Pancreas (tissue), 10 donors: ENCODE data around the gene TMEM187. TPM values are rescaled to one million over a fixed set of nuclear protein-coding genes. Genes with fewer than 3 reads are reported as not detected.

Experiments
- ATAC-seq, 4 donors: fragments of 200-7000 bp; cut with Tn5 transposase; one replicate each; pipeline versions ENCODE4 v1.8.0 to v1.9.1; 2020; ENCODE audit warnings: mild to moderate bottlenecking in 4 of 4, moderate library complexity in 4 of 4
- DNase-seq, 6 donors: peaks; one replicate each; pipeline ENCODE4 v3.0.0-alpha.2; 2020
- FAIRE-seq: peaks from 2 replicates; lab custom pipeline; 2012; peaks lifted over from hg19 to GRCh38; lab: Jason Lieb, UNC
- H3K27ac ChIP-seq, 4 donors: fragments of 200-600 bp; sonication (generic); 1 replicate in 3 of 4; 2 replicates in 1 of 4; pipeline versions ENCODE4 v1.5.0 to v1.8.0; 2020
- H3K27me3 ChIP-seq, 4 donors: fragments of 200-600 bp; one replicate each; pipeline ENCODE4 v1.8.0; 2021
- H3K36me3 ChIP-seq, 3 donors: fragments of 200-600 bp; sonication (generic) in 1 of 3; one replicate each; pipeline versions ENCODE4 v1.5.0 to v1.8.0; 2020 to 2021
- H3K4me1 ChIP-seq, 3 donors: fragments of 200-600 bp; one replicate each; pipeline ENCODE4 v1.8.0; 2021
- H3K4me3 ChIP-seq, 4 donors: fragments of 200-600 bp; sonication (generic) in 2 of 4; one replicate each; pipeline versions ENCODE4 v1.5.0 to v1.8.0; 2020 to 2021
- H3K9me3 ChIP-seq, 4 donors: fragments of 200-600 bp; one replicate each; pipeline ENCODE4 v1.8.0; 2021
- CTCF ChIP-seq, 4 donors: fragments of 200-600 bp; sonication (generic) in 3 of 4; IDR thresholded peaks; one replicate each; pipeline versions ENCODE4 v1.5.0 to v1.8.0; 2021; ENCODE audit warnings: antibody characterized with exemption in 4 of 4
- WGBS, 2 donors: extraction: QIAGEN DNeasy Blood & Tissue Kit; methylation state at CpG; one replicate each; pipeline ENCODE4 v1.1.7; 2013; 5-methylcytosine and 5-hydroxymethylcytosine counted together
- intact Hi-C, 3 donors: fragments of 100-400 bp; cut with DNase I; formaldehyde crosslinking; loops; one replicate each; pipeline versions ENCODE4 v1.11.1 to v1.14.2; 2022
- polyA plus RNA-seq, 2 donors: library from polyadenylated mRNA; stranded (reverse); fragments of 200-250 nt; gene quantifications; one replicate each; pipeline ENCODE4 v1.2.3, GENCODE V29; 2013
- total RNA-seq, 6 donors: library from RNA; stranded (reverse); fragmentation: NEBNext Ultra II Directional in 4 of 6; extraction: Animal tissue kit (Norgen Biotek cat#: 25700) in 4 of 6; gene quantifications; one replicate each; pipeline versions ENCODE4 v1.2.1 to v1.2.4, GENCODE V29; 2021 to 2023
- donor health status: healthy with polysubstance abuse.
- donor health status: DM: no; HTN: no; CAD: no; lungs with moderate emphysema.
- donor health status: DM: no; HTN: no; CAD: no.
- donor health status: control.
- donor health status: control.
- donor health status: Bipolar disorder and iron deficiency.
- donor health status: DM: yes; HTN: yes; CAD: no.
- donor health status: DM: no; HTN: no; CAD: no.
- donor health status: DM: no; HTN: no; CAD: no.
- donor health status: DM: yes; HTN: yes; CAD: no.

Gene TMEM187
- total and polyA plus RNA-seq, 8 donors = 5.2 to 12.4 (median 8.3) TPM

GRCh38 chrX:154006947-154007346 lies 34.4 kb downstream of the TMEM187 start:
- FAIRE-seq (no peak), ATAC-seq (no peak), DNase-seq (peak in 1 of 6 donors; percentile 55)
- no peaks in the 10 kb centered on the region for H3K4me1 ChIP-seq
- 89 to 94% methylated on average over 20 of the region's 20 CpGs for WGBS, 2 donors
- peaks cover 0 to 6% (median 0%) of the 10 kb centered on the region in 4 donors for H3K27me3 ChIP-seq
- no peak overlapping the region for H3K4me3 ChIP-seq
- H3K27ac ChIP-seq = no peak overlapping the region
- no peak for TF ChIP-seq CTCF (IDR thresholded peaks at IDR 0.05)
- H3K9me3 ChIP-seq = no peaks in the 10 kb centered on the region
- intact Hi-C loops = no loop called here
- no peaks in the 10 kb centered on the region for H3K36me3 ChIP-seq

- H3K27me3 ChIP-seq = no peaks in the 10 kb centered on the region
- H3K27ac ChIP-seq = no peak overlapping the region
- DNase-seq (no peak), FAIRE-seq (no peak), ATAC-seq (no peak)
- intact Hi-C loops = no loop called here
- no peak for TF ChIP-seq CTCF (IDR thresholded peaks at IDR 0.05)
- peaks cover 0 to 5% (median 0%) of the 10 kb centered on the region in 3 donors for H3K4me1 ChIP-seq
- H3K9me3 ChIP-seq = no peaks in the 10 kb centered on the region
- H3K4me3 ChIP-seq = no peak overlapping the region
- 62 to 67% methylated on average over 4 of the region's 4 CpGs for WGBS, 2 donors
- H3K36me3 ChIP-seq = no peaks in the 10 kb centered on the region
Measured at GRCh38 chrX:154008521-154008920, 36.0 kb downstream of the TMEM187 start.

GRCh38 chrX:154010330-154011087 lies 38.0 kb downstream of the TMEM187 start:
- peak overlapping the region in 3 of 4 donors; percentile 27 to 58 (median 41) for H3K27ac ChIP-seq
- intact Hi-C loops = no loop called here
- peaks cover 0 to 5% (median 0%) of the 10 kb centered on the region in 3 donors for H3K4me1 ChIP-seq
- H3K27me3 ChIP-seq = peaks cover 0 to 4% (median 0%) of the 10 kb centered on the region in 4 donors
- no peak overlapping the region for H3K4me3 ChIP-seq
- ATAC-seq = peak; percentile 64 to 71 (median 68)
- no peaks in the 10 kb centered on the region for H3K9me3 ChIP-seq
- FAIRE-seq = no peak
- peak in 4 of 6 donors; percentile 41 to 75 (median 52) for DNase-seq
- TF ChIP-seq CTCF (IDR thresholded peaks at IDR 0.05) = no peak
- 65 to 66% methylated on average over 18 of the region's 18 CpGs for WGBS, 2 donors
- H3K36me3 ChIP-seq = no peaks in the 10 kb centered on the region

GRCh38 chrX:154011376-154012335 lies 39.1 kb downstream of the TMEM187 start:
- no peaks in the 10 kb centered on the region for H3K9me3 ChIP-seq
- peak in 1 of 6 donors; percentile 57 for DNase-seq

More at GRCh38 chrX:154011376-154012335, 39.1 kb downstream of the TMEM187 start:
- Histone ChIP-seq H3K36me3 (no peaks in the 10 kb centered on the region), H3K27ac (peak overlapping the region; percentile 1 to 55 (median 38)), H3K27me3 (peaks cover 0 to 4% (median 0%) of the 10 kb centered on the region in 4 donors), H3K4me1 (peaks cover 0 to 5% (median 0%) of the 10 kb centered on the region in 3 donors), H3K4me3 (no peak overlapping the region)
- no peak for ATAC-seq
- no peak for TF ChIP-seq CTCF (IDR thresholded peaks at IDR 0.05)
- 70 to 76% methylated on average over 18 of the region's 18 CpGs for WGBS, 2 donors
- intact Hi-C loops = no loop called here
- no peak for FAIRE-seq
